ENCODE measurements around the gene PI4KB. TPM values are rescaled to one million over a fixed set of nuclear protein-coding genes. Genes with fewer than 3 reads are reported as not detected.
A peak's percentile ranks its signal among the peaks of the same experiment; 100 is the strongest.

The PI4KB gene
- total RNA-seq, 1 experiment from 2014 or later = 52.7 TPM

GRCh38 chr1:151318975-151319374 is 8.2 kb downstream of the PI4KB start:
- BruUV-seq (replicated peaks) = no TSS peak
- H3K27me3 Mint-ChIP-seq (ENCODE audit: insufficient read depth, unreplicated experiment) = no peaks in the 10 kb centered on the region
- peaks cover 24% of the 10 kb centered on the region for H3K4me1 ChIP-seq
- TF ChIP-seq CTCF (IDR thresholded peaks at IDR 0.05; ENCODE audit: insufficient read depth in 1 of 2, low read depth in 1 of 2, low read length in 1 of 2, severe bottlenecking in 1 of 2, unreplicated experiment in 1 of 2) = no peak
- peaks cover 20% of the 10 kb centered on the region for H3K4me1 Mint-ChIP-seq (ENCODE audit: low read depth, unreplicated experiment)
- peaks cover 32% of the 10 kb centered on the region for H3K36me3 Mint-ChIP-seq (ENCODE audit: insufficient read depth, unreplicated experiment)
- no peak overlapping the region for H3K4me3 ChIP-seq (ENCODE audit: low read depth, low read length)
- ChIA-PET CTCF (no interaction called here), POLR2A (no interaction called here)
- no peak for DNase-seq
- H3K36me3 ChIP-seq (ENCODE audit: control insufficient read depth, insufficient read depth, low read length) = no peaks in the 10 kb centered on the region; the same call in 1 of the 2 replicates
- H3K27ac Mint-ChIP-seq (ENCODE audit: unreplicated experiment) = no peak overlapping the region
- intact Hi-C loops (cut with micrococcal nuclease; ENCODE audit: unreplicated experiment) = no loop called here
- no peaks in the 10 kb centered on the region for H3K27me3 ChIP-seq (replicated peaks; ENCODE audit: control insufficient read depth, insufficient read depth, low read length)
- no peak overlapping the region for H3K4me3 Mint-ChIP-seq (ENCODE audit: unreplicated experiment)
- H3K9me3 Mint-ChIP-seq (ENCODE audit: unreplicated experiment) = no peaks in the 10 kb centered on the region
- no peaks in the 10 kb centered on the region for H3K9me3 ChIP-seq

- DNase-seq = no peak
- ChIA-PET CTCF (interaction anchor here (1.2 to 1.5 kb wide), 2 partner anchors 15 to 25 kb away, joined by 4 to 5 read pairs; no protein-coding TSS in a partner anchor), POLR2A (interaction anchor here (1.0 kb wide), 1 partner anchor 12 kb away, joined by 3 read pairs; the partner anchor contains the start of gene PI4KB)
- H3K27ac Mint-ChIP-seq (ENCODE audit: unreplicated experiment) = peak overlapping the region; percentile 37
- no peaks in the 10 kb centered on the region for H3K27me3 Mint-ChIP-seq (ENCODE audit: insufficient read depth, unreplicated experiment)
- intact Hi-C loops (cut with micrococcal nuclease; ENCODE audit: unreplicated experiment) = no loop called here
- no peak overlapping the region for H3K4me3 Mint-ChIP-seq (ENCODE audit: unreplicated experiment)
- no peak overlapping the region for H3K4me3 ChIP-seq (ENCODE audit: low read depth, low read length)
- peaks cover 49% of the 10 kb centered on the region for H3K4me1 Mint-ChIP-seq (ENCODE audit: low read depth, unreplicated experiment)
- BruUV-seq (replicated peaks) = no TSS peak
- no peak for TF ChIP-seq CTCF (IDR thresholded peaks at IDR 0.05; ENCODE audit: insufficient read depth in 1 of 2, low read depth in 1 of 2, low read length in 1 of 2, severe bottlenecking in 1 of 2, unreplicated experiment in 1 of 2)
- no peaks in the 10 kb centered on the region for H3K9me3 Mint-ChIP-seq (ENCODE audit: unreplicated experiment)
- H3K36me3 Mint-ChIP-seq (ENCODE audit: insufficient read depth, unreplicated experiment) = peaks cover 49% of the 10 kb centered on the region
- no peaks in the 10 kb centered on the region for H3K9me3 ChIP-seq
- H3K27me3 ChIP-seq (replicated peaks; ENCODE audit: control insufficient read depth, insufficient read depth, low read length) = no peaks in the 10 kb centered on the region
- H3K36me3 ChIP-seq (ENCODE audit: control insufficient read depth, insufficient read depth, low read length) = no peaks in the 10 kb centered on the region
- H3K4me1 ChIP-seq = peaks cover 57% of the 10 kb centered on the region
Measured at GRCh38 chr1:151315565-151316235, 11.5 kb downstream of the PI4KB start.

DNA sequence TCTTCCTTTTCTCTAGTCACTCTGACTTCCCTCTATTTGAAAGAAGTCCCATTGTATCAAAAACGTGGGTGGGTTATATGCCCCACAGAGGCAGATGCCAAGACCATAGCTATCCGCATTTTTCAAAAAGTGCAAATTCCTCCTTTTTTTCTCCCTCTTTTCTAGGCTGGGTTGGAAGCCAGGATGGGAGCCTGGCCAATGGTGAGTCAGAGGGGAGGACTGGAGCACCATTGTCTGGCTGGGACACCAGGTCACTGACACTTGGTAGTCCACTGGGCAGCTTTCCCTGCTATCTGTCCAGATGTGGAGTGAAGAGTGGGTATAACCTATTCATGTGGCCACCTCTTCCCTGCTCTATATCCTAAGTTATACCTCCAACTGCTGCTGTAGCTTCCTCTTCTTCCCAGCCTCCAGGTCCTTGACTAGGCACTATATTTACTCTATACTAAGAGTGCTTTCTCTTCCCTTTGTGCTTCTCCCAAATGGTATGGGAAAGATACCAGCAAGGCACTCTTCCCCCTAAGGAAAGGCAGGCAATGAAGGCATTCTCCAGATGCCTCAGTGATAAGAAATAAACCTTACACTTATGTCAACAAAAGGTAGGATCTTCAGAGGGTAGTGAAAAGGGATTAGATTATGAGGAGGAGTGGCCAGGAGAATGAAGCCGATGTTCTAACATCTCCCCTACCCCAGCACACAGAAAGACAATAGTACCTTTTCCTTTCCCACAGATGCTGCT is 12.9 kb downstream of the PI4KB start:
- peaks cover 55% of the 10 kb centered on the region for H3K36me3 Mint-ChIP-seq (ENCODE audit: insufficient read depth, unreplicated experiment)
- H3K4me1 ChIP-seq = peaks cover 67% of the 10 kb centered on the region
- no peak for TF ChIP-seq CTCF (IDR thresholded peaks at IDR 0.05; ENCODE audit: insufficient read depth in 1 of 2, low read depth in 1 of 2, low read length in 1 of 2, severe bottlenecking in 1 of 2, unreplicated experiment in 1 of 2)
- peaks cover 49% of the 10 kb centered on the region for H3K4me1 Mint-ChIP-seq (ENCODE audit: low read depth, unreplicated experiment)
- peak; percentile 57 to 59 for DNase-seq
- H3K9me3 Mint-ChIP-seq (ENCODE audit: unreplicated experiment) = no peaks in the 10 kb centered on the region
- POLR2A ChIA-PET = interaction anchor here (0.7 to 0.8 kb wide), 2 partner anchors 15 to 197 kb away, joined by 3 to 11 read pairs; partner anchors contain the start of gene CGN
- no peaks in the 10 kb centered on the region for H3K27me3 Mint-ChIP-seq (ENCODE audit: insufficient read depth, unreplicated experiment)
- TSS peak; percentile 45 for BruUV-seq (replicated peaks)
- H3K36me3 ChIP-seq (ENCODE audit: control insufficient read depth, insufficient read depth, low read length) = no peaks in the 10 kb centered on the region
- intact Hi-C loops (cut with micrococcal nuclease; ENCODE audit: unreplicated experiment) = loop anchor here (1.0 kb wide), 1 partner anchor 13 kb away; the partner anchor contains the start of gene PI4KB
- no peaks in the 10 kb centered on the region for H3K27me3 ChIP-seq (replicated peaks; ENCODE audit: control insufficient read depth, insufficient read depth, low read length)
- H3K4me3 ChIP-seq (ENCODE audit: low read depth, low read length) = no peak overlapping the region
- H3K4me3 Mint-ChIP-seq (ENCODE audit: unreplicated experiment) = peak overlapping the region; percentile 37
- H3K27ac Mint-ChIP-seq (ENCODE audit: unreplicated experiment) = peak overlapping the region; percentile 78
- H3K9me3 ChIP-seq = no peaks in the 10 kb centered on the region
- CTCF ChIA-PET = interaction anchor here (1.0 to 1.3 kb wide), 2 partner anchors 13 to 27 kb away, joined by 3 read pairs; no protein-coding TSS in a partner anchor

All from Caco-2 (cell line).